ENCODE measurements around the gene WNT3A.

WNT3A gene

GRCh38 chr1:228095938-228096337 is 89.1 kb downstream of the WNT3A start:
- Histone ChIP-seq H3K27me3 (replicated peaks in 2 of 5; ENCODE audit: control insufficient read depth in 4 of 5, insufficient read depth in 5 of 5, low read length in 4 of 5) (no peaks in the 10 kb centered on the region), H3K9me3 (ENCODE audit: control extremely low read depth in 1 of 5, control insufficient read depth in 4 of 5, insufficient read depth in 2 of 5, low read depth in 1 of 5, low read length in 4 of 5) (peaks cover 0 to 17% (median 11%) of the 10 kb centered on the region in 5 experiments), H3K36me3 (ENCODE audit: control insufficient read depth in 4 of 4, insufficient read depth in 4 of 4, low read length in 3 of 4) (peaks cover 8 to 84% (median 43%) of the 10 kb centered on the region in 4 experiments), H3K27ac (ENCODE audit: insufficient read depth in 1 of 2, low read depth in 1 of 2, low read length in 2 of 2, poor library complexity in 1 of 2, severe bottlenecking in 2 of 2) (no peak overlapping the region), H3K4me3 (ENCODE audit: control insufficient read depth in 1 of 7, extremely low read depth in 1 of 7, insufficient read depth in 4 of 7, low read depth in 2 of 7, low read length in 6 of 7) (no peak overlapping the region), H3K4me1 (ENCODE audit: control extremely low read depth in 1 of 4, control insufficient read depth in 4 of 4, insufficient read depth in 4 of 4, low read length in 3 of 4) (peaks cover 2 to 14% (median 8%) of the 10 kb centered on the region in 4 experiments)
- no peak for DNase-seq
- WGBS (ENCODE audit: insufficient coverage), result 90% methylated on average over 5 of the region's 8 CpGs
- ChIA-PET CTCF (no interaction called here), POLR2A (no interaction called here)

- 95% methylated on average over 8 of the region's 13 CpGs for WGBS (ENCODE audit: insufficient coverage)
- CTCF ChIA-PET, result interaction anchor here (1.2 to 1.3 kb wide), 2 partner anchors 7 to 10 kb away, joined by 3 to 4 read pairs; no protein-coding TSS in a partner anchor
- Histone ChIP-seq H3K36me3 (ENCODE audit: control insufficient read depth in 4 of 4, insufficient read depth in 4 of 4, low read length in 3 of 4) (peaks cover 8 to 88% (median 45%) of the 10 kb centered on the region in 4 experiments), H3K27me3 (replicated peaks in 2 of 5; ENCODE audit: control insufficient read depth in 4 of 5, insufficient read depth in 5 of 5, low read length in 4 of 5) (no peaks in the 10 kb centered on the region), H3K27ac (ENCODE audit: insufficient read depth in 1 of 2, low read depth in 1 of 2, low read length in 2 of 2, poor library complexity in 1 of 2, severe bottlenecking in 2 of 2) (no peak overlapping the region), H3K4me1 (ENCODE audit: control extremely low read depth in 1 of 4, control insufficient read depth in 4 of 4, insufficient read depth in 4 of 4, low read length in 3 of 4) (peaks cover 2 to 10% (median 7%) of the 10 kb centered on the region in 4 experiments), H3K4me3 (ENCODE audit: control insufficient read depth in 1 of 7, extremely low read depth in 1 of 7, insufficient read depth in 4 of 7, low read depth in 2 of 7, low read length in 6 of 7) (no peak overlapping the region), H3K9me3 (ENCODE audit: control extremely low read depth in 1 of 5, control insufficient read depth in 4 of 5, insufficient read depth in 2 of 5, low read depth in 1 of 5, low read length in 4 of 5) (peaks cover 0 to 17% (median 11%) of the 10 kb centered on the region in 5 experiments)
- POLR2A ChIA-PET, result no interaction called here
- no peak for DNase-seq
Observed at GRCh38 chr1:228096416-228097332, 89.9 kb downstream of the WNT3A start.

GRCh38 chr1:228097333-228098081 is 90.7 kb downstream of the WNT3A start:
- ChIA-PET CTCF (interaction anchor here (1.2 to 1.3 kb wide), 2 partner anchors 8 to 10 kb away, joined by 3 to 4 read pairs; no protein-coding TSS in a partner anchor), POLR2A (interaction anchor here (0.7 to 1.1 kb wide), 2 partner anchors 8 to 15 kb away, joined by 3 to 5 read pairs; partner anchors contain the start of gene ARF1)
- Histone ChIP-seq H3K36me3 (ENCODE audit: control insufficient read depth in 4 of 4, insufficient read depth in 4 of 4, low read length in 3 of 4) (peaks cover 8 to 83% (median 44%) of the 10 kb centered on the region in 4 experiments), H3K4me1 (ENCODE audit: control extremely low read depth in 1 of 4, control insufficient read depth in 4 of 4, insufficient read depth in 4 of 4, low read length in 3 of 4) (peaks cover 0 to 16% (median 11%) of the 10 kb centered on the region in 4 experiments), H3K9me3 (ENCODE audit: control extremely low read depth in 1 of 5, control insufficient read depth in 4 of 5, insufficient read depth in 2 of 5, low read depth in 1 of 5, low read length in 4 of 5) (peaks cover 0 to 17% (median 11%) of the 10 kb centered on the region in 5 experiments), H3K27ac (ENCODE audit: insufficient read depth in 1 of 2, low read depth in 1 of 2, low read length in 2 of 2, poor library complexity in 1 of 2, severe bottlenecking in 2 of 2) (no peak overlapping the region), H3K27me3 (replicated peaks in 2 of 5; ENCODE audit: control insufficient read depth in 4 of 5, insufficient read depth in 5 of 5, low read length in 4 of 5) (no peaks in the 10 kb centered on the region), H3K4me3 (ENCODE audit: control insufficient read depth in 1 of 7, extremely low read depth in 1 of 7, insufficient read depth in 4 of 7, low read depth in 2 of 7, low read length in 6 of 7) (no peak overlapping the region)
- 97% methylated on average over 32 of the region's 34 CpGs for WGBS (ENCODE audit: insufficient coverage)
- DNase-seq, result no peak

- ChIA-PET POLR2A (interaction anchor here (1.1 kb wide), 1 partner anchor 16 kb away, joined by 5 read pairs; the partner anchor contains the start of gene ARF1), CTCF (interaction anchor here (1.2 to 2.7 kb wide), 5 partner anchors 9 to 95 kb away, joined by 3 to 9 read pairs (median 6); no protein-coding TSS in a partner anchor)
- H3K27ac ChIP-seq (ENCODE audit: insufficient read depth in 1 of 2, low read depth in 1 of 2, low read length in 2 of 2, poor library complexity in 1 of 2, severe bottlenecking in 2 of 2), result no peak overlapping the region
- peaks cover 0 to 17% (median 11%) of the 10 kb centered on the region in 5 experiments for H3K9me3 ChIP-seq (ENCODE audit: control extremely low read depth in 1 of 5, control insufficient read depth in 4 of 5, insufficient read depth in 2 of 5, low read depth in 1 of 5, low read length in 4 of 5)
- no peak for DNase-seq
- H3K4me3 ChIP-seq (ENCODE audit: control insufficient read depth in 1 of 7, extremely low read depth in 1 of 7, insufficient read depth in 4 of 7, low read depth in 2 of 7, low read length in 6 of 7), result no peak overlapping the region
- no peaks in the 10 kb centered on the region for H3K27me3 ChIP-seq (replicated peaks in 2 of 5; ENCODE audit: control insufficient read depth in 4 of 5, insufficient read depth in 5 of 5, low read length in 4 of 5)
- 93% methylated on average over 27 of the region's 28 CpGs for WGBS (ENCODE audit: insufficient coverage)
- H3K4me1 ChIP-seq (ENCODE audit: control extremely low read depth in 1 of 4, control insufficient read depth in 4 of 4, insufficient read depth in 4 of 4, low read length in 3 of 4), result peaks cover 0 to 17% (median 11%) of the 10 kb centered on the region in 4 experiments
- peaks cover 8 to 74% (median 38%) of the 10 kb centered on the region in 4 experiments for H3K36me3 ChIP-seq (ENCODE audit: control insufficient read depth in 4 of 4, insufficient read depth in 4 of 4, low read length in 3 of 4)
Observed at GRCh38 chr1:228098323-228098931, 91.6 kb downstream of the WNT3A start.

GRCh38 chr1:228099331-228099732 is 92.5 kb downstream of the WNT3A start:
- Histone ChIP-seq H3K27me3 (replicated peaks in 2 of 5; ENCODE audit: control insufficient read depth in 4 of 5, insufficient read depth in 5 of 5, low read length in 4 of 5) (no peaks in the 10 kb centered on the region), H3K9me3 (ENCODE audit: control extremely low read depth in 1 of 5, control insufficient read depth in 4 of 5, insufficient read depth in 2 of 5, low read depth in 1 of 5, low read length in 4 of 5) (peaks cover 0 to 12% (median 5%) of the 10 kb centered on the region in 5 experiments), H3K27ac (ENCODE audit: insufficient read depth in 1 of 2, low read depth in 1 of 2, low read length in 2 of 2, poor library complexity in 1 of 2, severe bottlenecking in 2 of 2) (no peak overlapping the region), H3K4me3 (ENCODE audit: control insufficient read depth in 1 of 7, extremely low read depth in 1 of 7, insufficient read depth in 4 of 7, low read depth in 2 of 7, low read length in 6 of 7) (no peak overlapping the region), H3K36me3 (ENCODE audit: control insufficient read depth in 4 of 4, insufficient read depth in 4 of 4, low read length in 3 of 4) (peaks cover 8 to 69% (median 36%) of the 10 kb centered on the region in 4 experiments), H3K4me1 (ENCODE audit: control extremely low read depth in 1 of 4, control insufficient read depth in 4 of 4, insufficient read depth in 4 of 4, low read length in 3 of 4) (peaks cover 6 to 26% (median 20%) of the 10 kb centered on the region in 4 experiments)
- DNase-seq, result no peak
- CTCF ChIA-PET, result interaction anchor here (0.8 to 2.7 kb wide), 9 partner anchors 8 to 102 kb away, joined by 3 to 9 read pairs (median 4); partner anchors contain the start of gene ARF1
- POLR2A ChIA-PET, result interaction anchor here (1.2 kb wide), 2 partner anchors 11 to 100 kb away, joined by 3 read pairs; no protein-coding TSS in a partner anchor
- 97% methylated on average over 4 of the region's 4 CpGs for WGBS (ENCODE audit: insufficient coverage)

- H3K4me3 ChIP-seq (ENCODE audit: control insufficient read depth in 1 of 7, extremely low read depth in 1 of 7, insufficient read depth in 4 of 7, low read depth in 2 of 7, low read length in 6 of 7), result no peak overlapping the region
Observed at GRCh38 chr1:228100822-228101613, 94.2 kb downstream of the WNT3A start.

More at GRCh38 chr1:228100822-228101613, 94.2 kb downstream of the WNT3A start:
- CTCF ChIA-PET, result interaction anchor here (0.6 to 2.7 kb wide), 9 partner anchors 9 to 335 kb away, joined by 3 to 9 read pairs (median 5); partner anchors contain the start of genes ARF1 and IBA57
- peaks cover 6 to 30% (median 21%) of the 10 kb centered on the region in 4 experiments for H3K4me1 ChIP-seq (ENCODE audit: control extremely low read depth in 1 of 4, control insufficient read depth in 4 of 4, insufficient read depth in 4 of 4, low read length in 3 of 4)
- no peaks in the 10 kb centered on the region for H3K9me3 ChIP-seq (ENCODE audit: control extremely low read depth in 1 of 5, control insufficient read depth in 4 of 5, insufficient read depth in 2 of 5, low read depth in 1 of 5, low read length in 4 of 5)
- WGBS (ENCODE audit: insufficient coverage), result 91% methylated on average over 10 of the region's 12 CpGs
- H3K27me3 ChIP-seq (replicated peaks in 2 of 5; ENCODE audit: control insufficient read depth in 4 of 5, insufficient read depth in 5 of 5, low read length in 4 of 5), result no peaks in the 10 kb centered on the region
- peak overlapping the region in 1 of 2 experiments; percentile 34 for H3K27ac ChIP-seq (ENCODE audit: insufficient read depth in 1 of 2, low read depth in 1 of 2, low read length in 2 of 2, poor library complexity in 1 of 2, severe bottlenecking in 2 of 2)
- H3K36me3 ChIP-seq (ENCODE audit: control insufficient read depth in 4 of 4, insufficient read depth in 4 of 4, low read length in 3 of 4), result peaks cover 8 to 65% (median 37%) of the 10 kb centered on the region in 4 experiments
- DNase-seq, result no peak
- POLR2A ChIA-PET, result interaction anchor here (1.1 to 1.2 kb wide), 2 partner anchors 13 to 101 kb away, joined by 3 to 4 read pairs; no protein-coding TSS in a partner anchor

Data from common myeloid progenitor, CD34-positive (primary cell).